GM19351 (cell line): ENCODE results near the gene CNPY1.
"Not testable (repeated sequence)": the region's sequence is repeated elsewhere in the genome, so short reads cannot be mapped to it uniquely, and the experiment has no call there.

Experiments
- ATAC-seq: cut with Tn5 transposase; IDR thresholded peaks from one replicate; pipeline ENCODE4 v1.9.1; 2021; ENCODE audit warnings: mild to moderate bottlenecking, moderate library complexity; ENCODE audit not compliant: unreplicated experiment

The CNPY1 gene

DNA sequence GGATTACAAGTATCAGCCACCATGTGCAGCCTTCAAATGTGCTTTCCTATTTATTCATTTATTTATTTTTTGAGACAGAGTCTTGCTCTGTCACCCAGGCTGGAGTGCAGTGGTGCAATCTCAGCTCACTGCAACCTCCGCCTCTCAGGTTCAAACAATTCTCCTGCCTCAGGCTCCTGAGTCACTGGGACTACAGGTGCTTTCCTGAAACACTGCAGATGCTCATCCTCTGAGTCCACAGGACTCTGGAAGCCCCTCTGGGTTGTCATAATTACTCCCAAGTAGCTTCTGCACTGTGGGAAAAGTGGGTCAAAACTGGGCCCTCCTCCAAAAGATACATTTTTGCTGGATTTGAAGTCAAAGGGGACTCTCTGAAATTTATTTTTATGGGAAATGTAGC lies at the start of gene CNPY1:
Gene CNPY1, minus strand, starts transcription at position 111 of the 400 bp plus-strand sequence. CDS start 630 bp downstream, outside the sequence.
- not testable (repeated sequence) for ATAC-seq

DNA sequence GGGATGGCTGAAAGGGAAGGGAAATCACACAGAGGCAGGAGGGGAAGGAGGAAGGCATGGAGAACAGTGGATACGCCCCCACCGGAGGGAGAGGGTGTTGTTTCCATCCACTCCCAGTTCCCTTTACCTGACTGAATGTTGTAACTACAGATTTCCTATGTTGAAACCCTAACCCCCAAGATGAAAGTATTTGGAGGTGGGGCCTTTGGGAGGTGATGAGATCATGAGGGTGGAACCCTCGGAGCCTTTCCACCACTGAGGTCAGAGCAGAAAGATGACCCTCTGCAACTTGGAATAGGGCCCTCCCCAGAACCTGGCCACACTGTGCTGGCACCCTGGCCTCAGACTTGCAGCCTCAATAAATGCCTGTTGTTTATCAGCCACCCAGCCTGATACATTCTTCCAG lies 48.6 kb upstream of the CNPY1 start:
- ATAC-seq = no peak

DNA sequence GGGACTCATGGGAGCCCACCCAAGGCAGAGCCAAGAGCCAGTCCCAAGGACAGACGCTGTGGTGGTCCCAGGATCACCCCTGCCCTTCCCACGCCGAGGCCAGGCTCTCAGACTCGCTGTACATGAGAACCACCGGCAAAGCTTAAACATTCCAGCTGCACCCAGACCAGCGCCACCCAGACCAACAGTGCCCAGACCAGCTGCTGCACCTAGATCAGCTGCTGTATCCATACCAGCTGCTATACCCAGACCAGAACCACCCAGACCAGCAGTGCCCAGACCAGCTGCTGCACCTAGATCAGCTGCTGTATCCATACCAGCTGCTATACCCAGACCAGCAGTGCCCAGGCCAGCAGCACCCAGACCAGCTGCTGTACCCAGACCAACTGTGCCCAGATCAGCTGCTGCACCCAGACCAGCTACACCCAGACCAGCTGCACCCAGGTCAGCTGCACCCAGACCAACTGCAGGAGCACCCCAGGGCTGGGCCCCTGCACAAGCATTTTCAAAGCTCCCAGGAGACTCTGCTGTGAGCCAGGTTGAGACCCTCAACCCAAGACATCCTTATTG lies 47.9 kb upstream of the CNPY1 start:
- ATAC-seq = no peak

DNA sequence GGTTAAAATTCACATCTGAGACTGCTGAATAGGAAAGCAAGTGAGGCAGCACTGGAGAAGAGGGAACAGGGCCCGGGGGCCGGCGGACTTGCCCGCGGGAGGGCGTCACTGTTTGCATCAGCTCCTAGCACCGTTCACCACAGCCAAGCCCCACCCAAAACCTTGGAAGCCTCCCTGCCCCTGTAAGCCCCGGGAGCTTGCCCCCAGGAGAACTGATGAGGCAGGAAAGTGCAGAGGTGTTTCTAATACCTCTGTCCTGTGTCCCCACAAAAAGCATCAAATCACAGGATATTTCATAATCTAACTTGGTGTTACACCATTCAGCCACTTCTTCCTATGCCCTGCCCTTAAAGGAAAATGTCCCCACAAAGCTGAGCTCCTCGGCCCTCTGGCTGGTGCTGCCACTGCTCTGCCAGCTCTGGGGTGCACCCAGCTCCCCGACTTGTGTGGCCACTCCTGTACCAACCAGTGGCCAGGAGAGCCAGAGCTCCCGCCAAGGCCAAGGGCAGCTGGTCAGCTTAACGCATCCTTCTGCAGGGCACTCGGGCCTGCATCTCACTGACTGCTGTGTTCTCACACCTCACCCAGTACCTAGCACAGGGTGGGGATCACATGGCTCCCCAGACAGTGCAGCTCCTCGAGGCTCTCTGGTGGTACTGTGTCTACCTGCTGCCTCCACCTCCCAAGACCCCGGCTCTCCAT lies 47.3 kb upstream of the CNPY1 start:
- no peak for ATAC-seq

DNA sequence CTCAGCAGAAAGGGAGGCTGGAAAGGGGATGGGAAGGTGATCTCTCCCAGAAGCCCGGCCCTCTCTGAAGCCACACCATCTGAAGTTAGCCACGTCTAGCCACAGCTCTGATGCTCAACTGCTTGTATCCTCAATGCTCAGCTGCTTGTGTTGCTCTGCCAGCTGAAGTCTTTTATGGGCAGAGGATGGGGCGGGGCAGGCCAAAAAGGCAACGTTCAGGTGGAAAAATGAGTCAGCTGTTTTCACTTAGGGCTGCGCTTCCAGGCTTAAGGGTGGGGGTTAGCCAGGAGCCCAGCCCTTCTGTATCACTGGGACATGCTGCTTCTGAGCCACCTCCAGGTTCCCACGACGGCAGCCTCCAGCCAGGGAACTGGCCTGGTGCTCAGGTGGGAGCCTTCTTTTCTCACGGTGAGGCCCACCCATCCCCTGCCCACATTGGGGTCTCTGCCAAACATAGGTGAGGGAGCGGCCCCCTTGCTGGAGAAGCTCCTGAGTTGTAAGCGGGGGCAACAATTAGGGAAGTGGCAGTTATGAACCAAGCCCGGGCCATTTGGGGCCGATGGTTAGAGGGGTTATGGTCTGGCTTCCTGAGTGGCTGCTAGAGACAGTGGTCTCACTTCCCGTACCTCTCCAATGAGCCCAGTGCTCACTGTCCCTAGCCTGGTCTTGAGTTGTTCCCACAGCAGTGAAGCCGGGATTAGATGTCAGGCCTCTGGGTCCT lies 44.9 kb upstream of the CNPY1 start:
- ATAC-seq = no peak

DNA sequence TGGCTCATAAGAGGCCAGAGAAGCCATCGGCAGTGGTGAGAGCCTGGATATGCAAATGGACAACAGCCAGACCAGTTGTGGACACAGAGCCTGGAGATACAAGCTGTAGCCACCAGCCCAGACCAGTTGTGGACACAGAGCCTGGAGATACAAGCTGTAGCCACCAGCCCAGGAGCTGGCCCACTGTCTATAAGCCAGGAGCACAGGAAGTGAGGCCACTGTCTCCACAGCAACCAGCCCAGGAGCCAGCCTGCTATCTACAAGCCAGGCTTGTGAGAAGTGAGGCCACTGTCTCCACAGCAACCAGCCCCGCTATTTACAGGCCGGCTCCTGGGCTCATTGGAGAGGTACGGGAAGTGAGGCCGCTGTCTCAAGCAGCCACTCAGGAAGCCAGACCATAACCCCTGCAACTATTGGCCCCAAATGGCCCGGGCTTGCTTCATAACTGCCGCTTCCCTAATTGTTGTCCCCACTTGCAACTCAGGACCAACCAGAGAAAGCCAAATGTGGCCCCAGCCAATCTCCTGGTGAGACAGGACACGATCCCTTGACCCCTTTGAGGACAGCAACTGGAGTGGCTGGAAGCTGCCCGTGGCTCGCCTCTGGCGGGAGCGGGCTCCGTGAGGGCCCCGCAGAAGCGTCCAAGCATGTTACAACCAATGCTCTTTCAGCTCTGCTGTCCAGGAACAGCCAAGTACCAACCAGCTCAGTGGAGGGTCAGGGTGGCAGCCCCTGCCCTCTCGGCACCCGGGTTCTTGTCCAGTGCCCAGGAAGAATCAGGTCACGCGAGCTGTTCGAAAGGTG lies 44.1 kb upstream of the CNPY1 start:
- ATAC-seq = peak; percentile 66

DNA sequence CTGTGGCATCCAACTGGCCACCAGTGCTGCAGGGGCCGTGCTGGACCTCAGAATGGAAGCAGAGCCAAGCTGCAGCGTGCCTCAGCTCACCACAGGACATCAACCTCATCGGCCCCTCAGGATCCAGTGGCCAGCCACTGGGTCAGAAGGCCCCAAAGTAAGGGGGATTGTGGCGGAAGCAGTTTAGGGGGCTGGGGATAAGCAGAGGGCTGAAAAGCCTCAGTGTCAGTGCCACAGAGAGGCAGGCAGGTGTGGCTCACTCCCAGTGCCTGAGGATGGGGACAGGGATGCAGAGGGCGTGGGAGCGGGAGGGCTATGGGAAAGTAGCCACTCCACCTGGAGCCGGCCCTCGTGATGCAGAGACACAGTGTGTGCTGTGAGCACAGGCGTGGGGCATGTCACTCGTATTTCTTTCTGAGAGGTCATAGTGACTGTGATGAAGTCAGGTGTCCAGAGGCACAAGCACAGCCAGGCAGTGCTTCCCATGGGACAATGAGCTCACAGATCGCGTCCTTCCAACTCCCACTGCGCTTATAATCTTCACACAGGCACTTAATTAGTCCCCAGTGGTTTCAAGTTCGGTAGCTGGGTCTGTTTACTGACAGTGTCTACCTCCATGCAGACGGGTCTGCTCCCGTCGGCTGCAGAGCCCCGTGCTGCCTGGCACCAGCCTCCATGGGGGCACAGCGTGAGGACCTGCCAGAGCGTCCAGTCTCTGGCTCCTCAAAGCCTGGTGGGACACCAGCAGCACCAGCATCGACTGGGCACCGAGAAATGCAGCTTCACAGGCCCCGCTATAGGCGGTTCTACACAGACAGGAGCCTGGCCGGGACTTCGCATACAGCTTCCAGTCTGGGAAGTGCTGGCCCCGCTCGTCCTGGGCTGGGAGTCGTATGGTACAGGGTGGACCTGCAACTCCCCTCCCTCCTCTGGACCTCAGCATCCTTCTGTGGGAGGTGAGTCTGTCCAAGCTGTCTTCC lies 42.9 kb upstream of the CNPY1 start:
- ATAC-seq = no peak

DNA sequence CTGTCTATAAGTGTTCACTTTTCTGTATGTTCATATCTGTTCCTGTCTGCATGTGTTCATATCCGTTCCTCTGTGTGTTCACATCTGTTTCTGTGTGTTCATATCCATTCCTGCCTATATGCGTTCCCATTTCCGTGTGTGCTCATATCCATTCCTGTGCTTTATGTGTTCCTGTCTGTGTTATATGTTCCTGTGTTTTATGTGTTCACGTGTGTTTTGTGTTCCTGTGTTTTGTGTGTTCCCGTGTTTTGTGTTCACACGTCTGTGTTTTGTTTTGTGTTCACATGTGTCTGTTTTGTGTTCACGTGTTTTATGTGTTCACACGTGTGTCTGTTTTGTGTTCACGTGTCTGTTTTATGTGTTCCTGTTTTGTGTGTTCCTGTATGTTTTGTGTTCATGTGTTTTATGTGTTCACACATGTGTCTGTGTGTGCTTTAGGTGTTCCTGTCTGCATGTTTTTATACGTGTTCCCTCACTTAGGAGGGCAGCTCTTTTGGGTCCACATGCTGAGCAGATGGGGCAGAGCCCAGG lies 42.2 kb upstream of the CNPY1 start:
- ATAC-seq = no peak

DNA sequence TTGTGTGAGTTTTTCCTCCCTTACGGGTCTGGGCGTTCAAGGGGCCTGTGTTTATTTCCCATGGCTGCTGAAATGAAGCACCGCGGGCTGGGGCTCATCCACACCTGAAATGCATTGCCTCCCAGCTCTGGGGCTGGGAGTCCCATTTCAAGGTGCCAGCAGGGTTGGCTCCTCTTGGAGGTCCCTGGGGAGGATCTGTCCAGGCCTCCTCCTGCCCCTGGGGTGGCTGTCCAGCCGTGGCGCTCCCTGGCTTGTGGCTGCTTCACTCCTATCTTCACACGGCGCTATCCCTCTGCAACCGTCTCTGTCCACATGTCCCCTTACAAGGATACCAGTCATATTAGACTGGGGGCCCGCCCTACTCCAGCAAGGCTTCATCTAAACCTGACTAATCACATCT lies 41.1 kb upstream of the CNPY1 start:
- ATAC-seq = no peak

DNA sequence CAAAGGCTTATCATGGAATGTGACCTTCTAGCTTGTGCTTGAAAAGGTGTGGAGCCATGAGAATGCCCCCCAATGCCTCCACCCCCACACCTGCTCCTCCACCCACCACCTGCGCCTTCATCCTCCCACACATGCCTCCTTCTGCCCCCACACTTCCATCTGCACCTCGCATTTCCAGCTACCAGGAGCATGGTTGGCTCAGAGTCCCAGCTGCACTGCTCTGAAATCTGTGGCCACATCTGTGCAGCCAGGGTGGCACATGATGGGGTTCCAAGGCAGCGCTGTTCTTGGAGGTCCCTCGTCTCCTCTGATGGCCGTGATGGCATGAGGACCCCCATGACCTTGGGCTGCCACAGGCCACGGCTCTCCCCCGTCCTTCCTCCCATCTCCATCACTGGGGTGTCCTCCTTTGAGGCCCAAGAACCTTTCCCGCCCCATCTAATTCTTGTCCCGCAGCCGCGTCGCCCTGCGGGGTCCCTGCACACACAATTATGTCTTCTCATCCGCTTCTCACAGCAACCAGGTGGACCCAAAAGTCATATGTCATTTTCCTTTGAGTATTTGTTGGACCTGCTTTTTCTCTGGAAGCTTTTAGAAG lies 40.6 kb upstream of the CNPY1 start:
- no peak for ATAC-seq

DNA sequence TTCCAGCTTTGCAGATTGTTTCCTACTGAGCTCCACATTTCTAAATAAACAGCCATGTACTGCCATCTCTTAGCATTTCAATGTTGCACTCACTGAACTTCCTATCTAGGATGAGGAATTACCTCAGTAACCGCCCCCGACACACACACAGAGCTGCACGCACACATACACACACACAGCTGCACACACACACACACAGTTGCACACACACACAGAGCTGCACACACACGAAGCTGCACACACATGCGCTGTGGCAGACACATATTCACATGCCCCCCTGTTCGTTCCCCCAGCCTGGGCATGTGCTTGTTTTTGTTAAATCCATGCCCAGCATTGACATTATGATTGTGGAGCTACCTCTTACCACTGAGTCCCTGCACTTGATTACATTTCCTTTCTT lies 39.6 kb upstream of the CNPY1 start:
- no peak for ATAC-seq

DNA sequence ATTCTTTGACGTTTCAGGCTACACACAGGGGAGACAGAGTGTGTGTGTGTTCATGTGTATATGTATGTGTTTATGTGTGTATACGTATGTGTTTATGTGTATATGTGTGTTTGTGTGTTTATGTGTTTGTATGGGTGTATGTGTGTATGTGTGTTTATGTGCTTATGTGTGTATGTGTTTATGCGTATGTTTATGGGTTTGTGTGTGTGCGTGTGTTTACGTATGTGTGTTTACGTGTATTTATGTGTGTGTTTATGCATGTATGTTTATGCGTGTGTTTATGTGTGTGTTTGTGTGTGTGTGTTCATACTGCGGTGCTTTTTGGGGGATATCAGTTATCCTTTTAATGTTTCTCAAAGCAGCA lies 39.2 kb upstream of the CNPY1 start:
- no peak for ATAC-seq

DNA sequence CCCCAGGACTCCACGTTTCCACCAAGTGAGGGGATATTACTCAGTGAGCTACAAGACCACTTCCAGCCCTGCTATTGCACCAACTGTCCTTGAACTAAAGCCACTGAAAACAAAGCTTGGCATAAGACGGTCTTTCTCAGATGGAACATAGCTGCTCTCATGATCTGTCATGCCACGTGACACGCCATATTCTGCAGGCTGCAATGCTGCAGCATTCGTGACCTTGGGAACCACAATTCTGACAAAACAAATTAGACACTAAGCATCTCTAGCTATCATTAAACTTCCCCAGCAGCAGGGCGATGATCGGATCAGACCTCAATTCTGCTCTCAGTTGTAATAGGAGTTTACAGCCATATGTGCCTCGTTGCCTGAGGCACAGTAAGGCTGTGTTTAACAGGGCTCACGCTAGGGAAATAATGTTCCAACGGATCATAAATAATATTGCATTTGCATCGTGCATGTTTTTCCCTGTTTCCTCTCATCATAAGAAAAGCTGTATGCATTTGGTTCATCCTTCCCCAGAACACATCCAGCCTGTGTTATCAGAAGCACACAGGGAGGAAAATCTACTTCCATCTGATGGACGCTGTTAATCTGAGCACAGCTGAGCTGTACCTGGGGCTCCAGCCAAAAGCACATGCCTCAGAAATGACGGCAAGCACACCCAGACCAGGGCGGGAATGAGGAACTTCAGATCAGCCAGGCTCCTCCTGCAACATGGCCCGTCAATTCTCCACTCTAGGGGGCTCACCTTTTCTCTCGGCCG lies 38.6 kb upstream of the CNPY1 start:
- ATAC-seq = no peak

DNA sequence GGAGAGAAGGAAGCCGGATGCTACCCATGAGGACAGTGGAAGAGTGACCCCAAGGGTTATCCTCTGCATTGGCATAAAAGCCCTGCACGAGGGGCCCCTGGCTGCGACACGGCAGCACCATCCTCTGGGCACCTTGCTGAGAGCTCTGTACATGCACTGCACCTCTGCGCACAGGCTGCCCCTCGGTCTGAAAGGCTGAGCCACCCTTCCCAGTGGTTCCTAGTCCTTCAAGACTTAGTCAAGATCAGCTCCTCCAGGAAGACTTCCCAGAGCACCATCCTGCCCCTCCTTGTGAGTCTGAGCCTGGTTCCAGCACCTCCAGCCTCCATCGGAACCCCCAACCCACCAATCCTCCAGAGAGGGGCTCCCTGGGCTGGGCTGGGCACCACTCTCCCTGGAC lies 37.9 kb upstream of the CNPY1 start:
- ATAC-seq = no peak

DNA sequence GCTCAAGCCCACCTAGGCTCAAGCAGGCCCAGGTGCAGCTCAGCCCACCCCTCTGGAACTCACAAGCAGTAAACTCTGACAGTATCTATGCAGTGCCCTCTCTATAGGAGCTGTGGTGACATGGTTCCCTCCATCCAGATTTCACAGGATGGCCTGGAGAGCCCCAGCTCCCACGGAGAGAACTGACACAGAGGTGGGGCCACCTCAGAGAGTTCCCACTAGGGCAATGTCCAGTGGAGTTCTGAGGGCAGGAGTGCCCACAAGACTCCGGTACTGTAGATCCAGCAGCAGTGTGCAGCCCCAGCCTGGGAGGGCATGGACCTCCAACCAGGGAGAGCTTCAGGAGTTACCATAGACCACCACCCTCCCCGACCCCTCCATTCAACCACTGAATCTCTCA lies 37.3 kb upstream of the CNPY1 start:
- no peak for ATAC-seq

DNA sequence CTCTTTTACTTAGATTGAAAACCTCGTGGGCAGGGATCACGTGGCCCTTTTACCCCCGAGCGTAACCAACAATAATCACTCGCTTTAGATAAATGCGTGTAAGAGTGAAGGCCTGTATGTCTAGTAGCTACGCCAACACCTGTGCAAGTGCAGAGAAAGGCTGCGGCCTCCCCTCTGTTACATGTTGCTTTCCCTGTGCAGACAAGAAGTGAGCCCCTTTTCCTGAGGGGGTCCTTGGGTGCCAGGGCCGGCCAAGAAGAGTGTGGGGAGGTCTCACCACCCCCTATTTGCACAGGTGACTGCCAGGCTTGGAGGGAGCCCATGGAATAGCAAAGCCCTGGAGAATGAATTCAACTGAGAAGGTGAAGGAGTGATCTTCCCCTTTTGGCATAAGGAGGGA lies 35.6 kb upstream of the CNPY1 start:
- ATAC-seq = no peak

DNA sequence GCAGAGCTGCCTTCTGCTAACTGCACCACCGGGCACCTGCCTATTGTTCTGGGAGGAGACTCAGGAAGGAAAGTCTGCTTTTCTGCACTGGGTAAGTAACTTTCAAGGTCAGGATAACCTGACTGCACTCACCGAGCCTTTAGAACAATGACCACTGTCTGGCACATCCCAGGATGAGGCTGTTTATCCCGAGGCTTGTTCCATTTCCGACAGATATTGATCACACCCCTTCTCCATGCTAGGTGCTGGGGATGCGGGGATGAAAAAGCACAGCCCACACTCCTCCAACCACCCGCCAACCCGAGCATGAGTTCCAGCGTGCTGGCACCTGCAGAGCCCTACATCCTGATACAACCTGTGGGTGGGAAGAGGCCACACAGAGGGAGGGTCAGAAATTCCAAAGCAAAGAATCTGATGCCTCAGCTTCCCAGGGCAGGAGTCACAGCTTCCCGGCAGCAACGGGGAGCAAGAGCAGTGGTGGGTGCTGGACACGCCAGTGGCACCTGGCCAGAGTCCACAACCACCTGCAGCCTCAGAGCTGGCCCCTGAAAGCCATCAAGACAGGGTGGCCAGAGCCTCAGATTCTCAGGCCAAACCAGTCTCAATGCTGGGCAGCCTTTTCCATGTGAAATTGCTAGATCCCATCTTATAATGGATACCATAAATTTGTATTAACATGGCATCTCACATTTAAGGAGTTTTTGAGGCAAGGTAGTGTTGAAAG lies 34.9 kb upstream of the CNPY1 start:
- no peak for ATAC-seq

DNA sequence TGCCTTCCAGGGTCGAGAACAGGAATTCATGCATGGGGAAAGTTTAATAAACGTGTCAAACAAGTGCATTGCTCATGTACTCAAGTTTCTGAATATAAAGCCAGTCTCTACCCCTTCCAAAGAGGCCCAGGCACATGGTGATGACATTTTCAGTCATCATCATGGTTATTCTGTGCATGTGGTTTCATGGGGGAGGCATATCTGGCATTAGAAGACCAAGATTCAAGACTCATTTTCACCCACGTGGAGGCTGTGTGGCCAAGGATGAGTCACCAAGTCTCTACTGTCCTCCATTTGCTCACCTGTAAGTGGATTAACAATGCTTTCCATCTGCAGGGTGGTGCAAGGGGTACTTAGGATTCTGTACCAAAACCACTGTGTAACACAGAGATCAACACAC lies 34.0 kb upstream of the CNPY1 start:
- no peak for ATAC-seq
